SW 1271 (cell line): Measurements from ENCODE around the gene SHISA6.

Experiments used
- DNase-seq, 2 experiments: peaks; one replicate each; lab custom pipeline; 2025; lab: John Stamatoyannopoulos, UW

Gene SHISA6

DNA sequence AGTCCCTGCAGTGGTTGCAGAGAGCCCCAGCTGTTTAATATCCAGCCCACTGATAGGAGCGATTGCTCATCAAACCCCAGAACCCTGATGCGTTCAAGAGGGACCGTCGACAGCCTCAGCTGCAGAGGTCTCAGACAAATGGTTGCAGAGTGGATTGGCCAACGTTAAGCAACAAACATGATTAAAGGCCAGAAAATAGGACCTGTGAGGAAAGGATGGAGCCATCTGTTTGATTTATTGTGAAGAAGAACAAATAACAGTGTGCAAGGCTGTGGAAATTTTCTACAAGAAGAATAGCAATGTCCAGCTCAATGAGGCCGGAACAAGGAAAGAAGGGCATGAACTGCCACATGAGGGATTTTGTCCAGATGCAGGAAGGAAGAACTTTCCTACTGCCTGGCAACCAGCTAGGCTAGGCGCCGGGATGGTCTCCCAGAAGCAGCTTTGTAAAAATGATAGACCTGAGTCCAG, 218.9 kb downstream of the SHISA6 start:
- DNase-seq = no peak

DNA sequence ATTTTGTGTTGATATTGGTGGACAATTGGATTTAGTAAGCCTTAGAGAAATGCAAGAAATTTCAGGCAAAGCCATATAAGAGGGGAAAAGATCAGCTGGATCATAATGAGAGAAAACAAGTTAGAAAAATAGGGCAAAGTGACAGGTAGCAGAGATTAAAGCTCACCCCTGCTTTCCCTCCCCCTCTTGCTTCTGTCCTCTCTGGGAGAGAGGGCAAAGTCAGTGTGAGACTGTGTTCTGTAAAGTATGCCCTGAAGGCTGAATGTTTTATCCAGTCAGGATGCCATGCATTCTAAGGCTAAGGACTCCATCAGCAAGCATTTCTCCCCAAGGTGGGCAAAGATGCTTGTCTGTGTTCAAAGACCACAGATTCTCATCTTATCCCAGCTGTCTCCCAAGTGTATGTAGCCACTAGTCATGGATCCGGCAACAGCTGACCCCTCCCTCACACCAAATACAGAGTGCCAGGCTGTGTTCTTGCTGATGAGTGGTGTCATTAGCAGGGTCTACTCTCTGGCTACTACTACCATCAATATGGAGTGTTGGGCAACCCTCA, 221.1 kb downstream of the SHISA6 start:
- no peak for DNase-seq

DNA sequence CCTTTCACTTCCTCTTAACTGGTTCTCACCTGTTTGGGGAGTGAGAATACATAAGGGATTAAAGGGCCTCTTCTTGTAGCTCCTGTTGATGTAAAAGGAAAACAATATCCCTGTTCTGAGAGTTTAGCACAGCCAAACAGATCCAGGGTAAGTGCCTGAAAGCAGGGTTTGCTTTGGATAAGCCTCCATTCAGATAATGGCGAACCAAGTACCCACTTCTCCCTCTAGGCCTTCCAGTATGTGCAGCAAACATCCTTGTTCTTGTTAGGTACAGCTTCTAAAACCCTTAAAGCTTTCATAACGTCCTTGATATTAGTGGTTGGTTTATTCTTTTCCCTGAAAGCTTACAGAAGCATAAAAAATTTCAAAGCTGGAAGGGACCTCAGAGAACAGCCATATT, 226.6 kb downstream of the SHISA6 start:
- no peak for DNase-seq

DNA sequence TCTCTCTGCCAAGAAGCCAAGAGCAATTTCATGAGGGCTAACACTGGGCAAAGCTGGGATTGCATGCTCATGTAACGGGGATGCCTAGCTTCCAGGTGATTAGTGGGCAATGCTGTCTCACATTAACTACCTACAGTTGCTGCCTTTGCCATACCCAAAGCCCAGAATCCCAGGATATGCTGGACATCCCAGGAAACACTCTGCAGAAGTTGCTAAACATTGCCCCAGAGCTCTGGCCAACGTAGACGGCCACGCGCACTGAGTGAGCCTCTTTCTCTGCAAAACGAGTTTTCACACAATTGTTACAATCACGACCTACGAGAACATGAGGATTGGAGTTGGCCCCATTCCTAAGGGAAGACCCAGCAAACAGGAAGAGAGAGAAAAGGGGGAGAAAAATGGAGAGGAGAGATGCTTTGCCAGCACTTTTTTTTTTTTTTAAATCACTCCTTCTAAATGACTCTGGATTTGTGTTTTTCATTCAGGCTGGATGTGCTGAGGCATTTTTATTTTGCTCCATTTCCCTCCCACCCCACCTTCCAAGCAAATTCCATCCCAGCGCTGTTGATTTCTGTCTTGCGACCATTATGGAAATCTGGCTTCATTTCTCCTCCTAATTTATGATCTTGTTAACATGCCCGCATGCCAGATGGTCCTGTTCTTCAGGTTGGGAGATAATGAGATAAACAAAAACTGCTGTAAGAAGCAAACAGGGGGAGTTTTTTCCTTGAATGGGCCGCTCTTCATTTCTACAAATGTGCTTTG, 244.5 kb downstream of the SHISA6 start:
- no peak for DNase-seq

DNA sequence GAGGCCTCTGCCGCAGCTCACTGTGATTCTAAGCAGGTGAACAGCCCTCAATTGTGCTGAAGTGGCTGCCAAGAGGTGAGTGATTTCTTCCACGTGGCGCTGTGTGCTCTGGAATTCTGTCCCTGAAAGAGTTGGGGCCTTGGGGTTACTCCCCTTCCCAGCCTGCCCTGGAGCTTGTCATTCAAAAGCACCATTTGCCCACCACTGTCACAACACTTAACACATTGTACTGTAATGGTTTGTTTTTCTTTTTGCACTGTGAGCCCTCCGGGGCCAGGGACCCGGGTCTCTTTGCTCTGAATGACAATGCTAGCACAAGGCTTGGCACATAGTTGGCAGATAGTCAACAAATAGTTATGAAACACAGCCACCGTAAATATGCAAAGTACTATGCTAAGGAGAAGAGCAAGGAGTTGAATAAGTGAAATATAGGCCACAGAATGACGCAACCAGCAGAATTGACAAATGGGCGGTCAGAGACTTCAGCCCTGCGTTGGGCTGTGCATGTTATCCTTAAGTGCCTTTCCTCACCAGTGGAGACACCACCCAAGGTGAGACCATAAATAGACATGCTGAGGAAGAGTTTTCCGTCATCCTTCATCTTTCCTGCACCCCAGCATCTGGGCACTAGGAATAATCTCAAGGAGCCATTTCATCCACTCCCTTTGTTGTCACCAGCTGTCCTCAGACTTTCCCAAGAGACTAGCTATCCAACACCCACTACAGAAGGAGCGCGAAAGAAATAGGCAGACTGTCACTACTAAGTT, 245.3 kb downstream of the SHISA6 start:
- no peak for DNase-seq

DNA sequence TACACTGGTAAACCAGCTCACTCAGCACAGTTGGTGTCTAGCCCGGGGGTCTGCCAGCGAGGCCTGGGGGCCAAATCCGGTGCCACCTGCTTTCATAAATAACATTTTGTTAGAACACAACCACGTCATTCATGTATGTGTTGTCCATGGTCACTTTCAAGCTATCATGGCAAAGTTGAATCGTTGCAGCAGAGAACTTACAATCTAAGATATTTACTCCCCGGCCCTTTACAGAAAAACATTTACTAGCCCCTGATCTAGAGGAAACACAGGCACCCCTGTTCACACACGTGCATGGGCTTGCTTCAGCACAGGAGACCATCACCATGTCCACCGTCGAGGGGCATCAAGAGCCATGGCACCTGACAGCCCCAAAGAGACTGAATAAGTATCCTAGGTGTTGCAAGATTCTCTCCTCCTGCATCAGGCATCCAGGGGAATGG, 245.9 kb downstream of the SHISA6 start:
- DNase-seq = no peak

DNA sequence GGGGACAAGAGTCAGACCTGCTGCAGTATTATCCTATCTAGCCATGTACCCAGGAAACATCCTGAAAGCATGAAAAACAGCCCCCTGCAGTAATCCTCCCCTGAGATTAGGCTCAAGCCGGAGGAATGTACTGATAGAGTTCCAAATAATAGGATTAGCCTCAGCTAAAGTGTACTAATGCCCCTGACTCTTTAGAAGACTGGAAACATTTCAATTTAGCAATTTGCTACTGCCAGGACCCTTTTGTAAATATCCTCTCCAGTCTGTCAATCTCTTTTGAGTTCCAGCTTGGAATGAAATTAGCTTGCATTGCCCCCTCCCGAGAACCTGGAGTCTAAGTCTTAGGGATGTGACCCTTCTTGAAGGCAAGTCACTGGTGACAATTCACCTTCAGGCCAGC, 246.5 kb downstream of the SHISA6 start:
- DNase-seq = no peak

DNA sequence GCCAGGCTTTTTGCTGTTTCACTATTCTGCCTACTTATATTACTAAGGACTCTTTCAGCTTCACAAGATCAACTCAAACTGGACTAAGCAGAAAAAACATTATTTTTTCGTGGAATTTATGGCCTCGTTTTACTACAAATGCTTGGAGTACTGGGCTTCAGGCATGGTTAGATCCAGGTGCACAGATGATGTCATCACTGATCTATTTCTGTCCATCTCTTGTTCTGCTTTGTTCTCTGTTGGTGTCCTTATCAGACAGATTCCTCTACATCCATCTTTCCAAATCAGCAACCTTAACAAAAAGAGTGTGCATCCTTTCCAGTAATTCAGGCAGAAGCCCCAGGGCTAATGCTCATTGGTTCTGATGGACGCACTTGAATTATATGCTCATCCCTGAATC, 247.4 kb downstream of the SHISA6 start:
- no peak for DNase-seq

DNA sequence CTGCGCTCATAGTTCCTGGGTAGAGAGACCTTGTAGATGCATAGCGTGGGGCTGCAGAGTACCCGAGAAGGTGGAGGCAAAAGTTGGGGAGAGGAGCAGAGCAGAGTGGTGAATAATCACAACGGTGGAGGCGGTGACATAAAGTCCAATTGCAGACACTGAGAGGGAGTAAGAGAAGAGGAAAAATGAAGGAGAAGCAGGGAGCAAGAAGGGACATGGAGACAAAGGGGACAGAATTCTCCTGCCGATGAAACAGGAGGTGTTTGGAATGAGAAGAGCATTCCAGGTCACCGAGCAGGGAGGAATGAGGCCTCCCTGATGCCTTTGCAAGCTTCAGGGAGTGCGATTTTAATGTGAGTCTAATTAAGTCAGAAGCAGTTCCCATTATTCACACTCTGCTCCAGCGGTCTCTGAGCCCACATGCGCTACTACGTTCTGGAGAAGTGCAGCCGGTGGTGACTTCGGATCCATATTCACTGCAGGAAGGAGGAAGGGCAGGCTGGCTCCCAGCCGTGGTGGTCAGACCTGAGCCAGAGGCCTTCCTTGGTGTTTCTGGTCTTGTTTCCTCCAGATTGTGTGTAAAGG, 249.2 kb downstream of the SHISA6 start:
- DNase-seq = no peak

DNA sequence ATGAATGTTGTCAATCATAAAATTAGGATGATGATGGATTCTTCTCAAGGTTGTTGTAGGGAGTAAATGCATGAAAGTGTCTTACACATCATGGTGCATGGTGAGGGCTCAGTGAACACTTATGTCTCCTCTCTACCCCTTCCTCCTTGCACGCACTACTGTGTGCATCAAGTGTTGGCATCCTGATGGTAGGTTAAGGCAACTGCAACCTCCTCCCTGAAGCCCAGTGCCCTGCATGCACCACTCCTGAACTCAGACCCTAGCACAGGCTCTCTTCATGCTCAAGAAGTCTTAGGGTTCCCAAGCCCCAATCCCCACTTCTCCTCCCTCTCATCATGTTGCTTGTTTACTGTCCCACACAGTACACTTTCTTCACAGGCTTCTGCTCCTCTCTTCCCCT, 251.5 kb downstream of the SHISA6 start:
- no peak for DNase-seq

DNA sequence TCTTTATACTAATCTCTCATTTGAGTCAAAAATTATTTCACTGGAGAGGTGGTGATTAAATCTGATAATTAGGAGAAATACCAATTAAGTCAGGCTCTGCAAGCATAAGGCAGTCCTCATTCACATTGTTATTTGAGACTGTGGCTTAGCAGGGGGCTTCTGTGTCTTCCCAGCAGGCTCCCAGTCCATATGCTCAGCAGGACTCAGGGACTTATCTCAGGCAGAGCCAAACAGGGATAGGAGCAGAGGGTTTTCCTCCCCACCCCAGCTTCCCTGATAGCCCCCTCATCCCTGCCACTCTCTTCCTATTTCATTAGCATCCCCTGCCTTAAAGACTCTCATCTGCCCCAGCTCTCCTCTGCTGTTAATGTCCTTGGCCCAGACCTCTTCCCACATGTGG, 252.9 kb downstream of the SHISA6 start:
- DNase-seq = no peak

DNA sequence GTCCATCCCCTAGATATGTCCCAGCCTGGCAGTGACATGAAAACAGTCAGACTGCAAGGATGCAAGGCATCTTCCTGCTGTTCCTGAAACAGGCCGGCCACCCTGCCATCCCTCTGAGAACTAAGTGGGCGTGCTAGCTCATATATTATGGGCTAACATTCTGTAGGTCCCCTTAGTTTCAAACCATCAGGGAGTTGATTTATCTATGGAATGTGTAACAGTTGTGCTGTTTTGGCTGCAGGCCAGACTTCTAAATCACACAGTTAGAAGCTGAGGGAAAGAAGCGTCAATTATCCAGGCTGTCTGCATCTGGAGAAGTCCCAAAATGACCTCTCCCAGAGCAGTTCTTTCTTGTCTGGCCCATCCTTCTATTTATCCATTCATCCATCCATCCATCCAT, 254.6 kb downstream of the SHISA6 start:
- no peak for DNase-seq

DNA sequence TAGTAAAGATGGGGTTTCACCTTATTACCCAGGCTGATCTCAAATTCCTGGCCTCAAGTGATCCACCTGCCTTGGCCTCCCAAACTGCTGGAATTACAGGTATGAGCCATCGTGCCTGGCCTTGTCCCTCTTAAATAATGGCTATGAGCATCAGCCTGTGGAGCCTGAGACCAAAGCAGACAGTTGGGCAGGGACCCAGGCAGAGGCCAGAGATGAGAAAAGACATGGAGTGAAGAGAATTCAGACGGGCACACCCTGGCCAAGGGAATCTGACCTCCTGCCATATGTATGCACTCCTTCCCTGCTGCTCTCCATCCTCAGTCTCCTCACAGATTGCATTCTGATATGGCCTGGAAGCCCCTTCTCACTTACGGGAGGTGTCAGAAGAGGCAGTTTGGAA, 258.9 kb downstream of the SHISA6 start:
- no peak for DNase-seq

DNA sequence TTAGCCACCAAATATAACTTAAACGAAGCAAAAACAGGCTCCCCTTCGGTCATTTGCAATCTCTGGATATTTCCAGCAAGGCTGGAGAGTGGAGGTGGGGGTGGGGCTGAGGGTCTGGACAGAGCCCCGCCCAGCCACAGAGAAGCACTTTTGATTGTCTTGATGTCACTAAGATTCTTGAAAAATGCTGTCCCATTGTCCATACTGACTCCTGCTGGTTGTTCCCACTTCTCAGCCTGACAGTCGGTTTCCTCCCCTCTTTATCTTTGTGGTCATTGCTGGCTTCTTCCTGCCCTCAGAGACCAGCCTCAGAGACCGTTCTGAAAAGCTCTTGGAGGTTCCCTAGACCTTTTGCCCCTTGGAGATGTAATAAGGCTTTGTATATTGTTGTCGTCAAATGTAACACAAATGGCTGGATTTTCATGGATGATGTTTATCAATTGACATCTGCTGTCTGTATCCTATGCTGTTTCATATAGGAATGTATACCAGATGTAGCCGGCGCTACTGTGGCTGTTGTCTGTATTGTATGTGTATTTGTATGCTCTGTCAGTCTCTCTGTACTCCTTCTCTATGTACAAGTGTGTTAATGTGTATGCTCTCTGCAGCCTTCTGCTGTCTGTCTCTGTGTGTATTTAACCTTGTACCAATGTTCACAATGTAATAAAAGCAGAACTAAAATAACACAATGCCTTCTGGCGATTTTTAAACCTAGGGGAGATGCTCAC, 262.5 kb downstream of the SHISA6 start:
- DNase-seq = no peak

DNA sequence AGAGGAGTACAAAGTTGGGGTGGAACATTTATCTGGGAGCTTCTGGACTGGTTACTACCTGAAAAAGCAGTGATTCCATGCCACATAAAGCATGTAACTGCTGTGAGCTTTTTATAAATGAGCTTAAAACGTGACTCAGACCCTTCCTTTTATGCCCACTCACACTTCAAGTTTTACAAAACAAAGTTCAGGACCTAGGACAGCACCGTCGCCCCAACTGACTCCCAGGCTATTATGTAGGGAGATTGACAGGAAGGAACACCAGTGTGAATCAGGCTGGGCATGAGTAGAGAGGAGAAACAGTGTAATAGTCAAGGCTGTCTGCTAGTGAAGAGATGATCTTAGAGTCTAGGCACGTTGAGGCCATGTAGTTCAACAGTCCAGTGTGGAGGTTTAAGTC, 265.6 kb downstream of the SHISA6 start:
- DNase-seq = no peak

DNA sequence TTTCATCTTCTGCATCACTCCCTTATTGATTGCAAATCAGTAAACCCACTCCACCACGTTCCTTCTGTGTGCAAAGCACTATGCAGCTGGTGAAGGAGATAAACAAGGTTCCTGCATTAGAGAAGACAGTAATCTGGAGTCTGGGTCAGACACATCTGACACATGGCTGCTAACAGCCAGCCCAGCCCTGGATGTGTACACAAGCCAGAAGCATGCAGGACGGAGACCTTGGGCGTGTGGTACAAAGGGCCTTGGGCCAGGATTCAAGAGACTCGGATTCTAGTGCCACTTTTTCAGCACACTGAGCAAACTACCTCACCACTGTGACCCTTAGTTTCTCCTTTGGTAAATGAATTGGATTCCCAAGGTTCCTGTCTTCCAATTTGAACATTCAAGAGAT, 270.7 kb downstream of the SHISA6 start:
- DNase-seq = no peak

DNA sequence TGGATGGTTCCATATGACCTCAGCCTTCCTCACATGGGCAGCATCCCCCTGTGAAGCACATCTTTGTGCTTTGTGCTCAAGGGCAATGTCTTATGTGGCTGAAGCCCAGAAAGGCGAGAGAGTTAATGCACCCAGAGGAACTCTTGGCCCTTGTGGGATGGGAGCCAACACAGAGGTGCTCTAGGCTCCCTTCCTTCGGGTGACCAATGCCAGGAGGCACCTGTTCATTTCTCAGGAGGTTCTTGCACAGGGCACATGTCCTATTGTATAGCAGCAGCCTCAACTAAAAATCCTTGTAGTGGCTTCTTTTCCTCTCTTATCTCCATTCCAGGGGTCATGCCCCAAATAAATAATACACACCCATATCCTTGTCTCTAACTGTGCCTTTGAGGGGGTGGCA, 273.6 kb downstream of the SHISA6 start:
- no peak for DNase-seq

DNA sequence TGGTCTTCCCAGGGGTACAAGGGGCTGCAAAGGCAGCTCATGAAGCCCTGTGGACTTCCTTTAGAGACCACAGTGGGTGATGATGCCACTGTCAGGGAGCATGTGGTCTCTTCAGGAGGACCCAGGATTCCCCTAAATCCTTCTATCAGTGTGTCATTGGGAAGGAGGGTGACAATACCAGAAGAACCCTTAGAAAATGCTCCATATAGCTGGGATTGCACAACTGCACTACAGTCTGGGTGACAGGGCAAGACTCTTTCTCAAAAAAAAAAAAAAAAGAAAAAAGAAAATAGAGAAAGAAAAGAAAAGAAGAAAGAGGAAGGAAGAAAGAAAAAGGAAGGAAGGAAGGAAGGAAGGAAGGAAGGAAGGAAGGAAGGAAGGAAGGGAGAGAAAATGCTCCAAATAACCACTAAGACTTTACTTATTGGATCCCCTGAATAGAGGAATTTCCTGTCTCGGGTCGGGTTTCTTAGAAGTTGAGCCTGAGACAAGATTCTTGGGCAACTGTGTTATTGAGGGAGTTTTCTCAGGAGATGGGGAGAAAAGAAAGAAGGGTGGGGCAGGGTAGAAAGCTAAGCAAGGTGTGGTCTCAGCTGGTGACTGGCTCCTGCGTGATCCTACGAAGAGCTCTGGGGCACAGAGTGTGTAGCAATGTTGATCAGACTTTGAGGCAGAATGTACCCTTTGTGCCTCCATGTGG, 274.1 kb downstream of the SHISA6 start:
- no peak for DNase-seq

DNA sequence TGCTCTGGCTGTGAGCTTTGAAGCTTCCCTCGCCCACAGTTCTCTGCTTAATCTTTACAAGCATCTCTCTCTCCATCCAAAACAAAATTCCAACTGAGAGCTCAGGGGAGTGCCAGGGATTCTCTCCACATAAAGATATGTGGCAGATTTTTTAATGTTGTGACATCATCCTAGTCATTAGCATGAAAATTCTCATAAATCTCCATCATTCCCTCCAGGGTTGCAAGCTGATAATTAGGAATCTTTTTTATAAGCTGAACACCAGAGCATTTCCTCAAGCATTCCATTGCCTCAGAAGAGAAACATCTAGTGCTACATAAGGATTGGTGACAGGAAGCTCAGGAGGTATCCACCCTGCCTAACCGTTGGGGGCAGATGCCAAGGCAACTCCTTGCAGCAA, 274.9 kb downstream of the SHISA6 start:
- no peak for DNase-seq

DNA sequence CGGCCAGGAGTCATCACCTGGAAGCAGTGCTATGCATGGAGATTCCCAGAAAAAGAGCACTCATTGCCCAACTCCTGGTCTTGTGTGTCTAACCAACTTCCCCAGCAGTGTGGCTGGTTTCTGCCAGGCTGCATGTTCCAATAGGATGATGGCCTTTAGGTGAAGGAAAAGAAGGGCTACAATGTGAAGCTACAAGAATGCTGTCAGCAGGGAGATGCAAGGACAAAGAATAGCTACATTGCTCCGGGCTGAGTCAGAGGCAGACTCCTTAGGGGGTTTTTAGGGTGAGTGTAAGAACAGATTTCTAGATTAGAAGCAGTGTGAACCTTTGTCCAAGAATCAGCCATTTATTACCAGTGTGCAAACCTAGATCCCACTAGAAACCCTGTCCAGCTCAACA, 294.2 kb downstream of the SHISA6 start:
- DNase-seq = no peak

DNA sequence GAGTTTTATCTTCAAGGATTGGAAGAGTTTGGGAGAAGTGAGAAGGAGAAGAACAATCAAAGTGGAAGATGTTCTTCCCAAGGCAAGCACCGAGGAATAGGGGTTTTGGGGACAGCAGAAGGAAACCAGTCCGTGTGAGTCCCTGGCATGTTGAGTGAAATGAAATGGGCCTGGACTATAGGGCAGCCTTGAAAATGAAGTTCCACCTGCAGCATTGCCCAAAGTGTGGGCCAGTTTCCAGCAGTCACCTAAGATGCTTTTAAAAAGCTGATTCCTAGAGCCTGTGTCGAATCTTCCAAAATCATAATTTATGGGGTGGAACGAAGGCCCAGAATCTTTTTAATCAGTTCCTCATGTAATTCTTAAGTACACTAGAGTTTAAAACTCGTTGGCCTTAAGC, 297.4 kb downstream of the SHISA6 start:
- no peak for DNase-seq

DNA sequence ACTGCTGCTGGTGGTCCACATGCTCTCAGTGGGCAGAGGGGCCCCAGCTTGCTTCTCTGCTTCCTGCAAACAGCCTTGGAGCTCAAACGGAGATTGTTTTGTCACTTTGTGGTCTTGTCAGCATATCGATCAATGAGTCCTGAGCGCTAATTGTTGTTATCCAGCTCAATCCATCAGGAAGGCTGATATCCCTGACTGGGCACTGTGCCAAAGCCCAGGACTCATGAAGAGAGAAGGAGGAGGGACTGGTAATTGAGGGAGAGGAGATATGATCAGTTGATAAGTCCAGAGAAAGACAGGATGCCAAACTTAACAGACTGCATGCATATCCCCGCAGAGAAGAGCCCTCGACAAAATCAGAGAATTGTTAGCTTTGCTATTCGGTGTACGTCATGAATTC, 298.6 kb downstream of the SHISA6 start:
- no peak for DNase-seq
